Epidermal melanocyte (primary cell): ENCODE measurements around the gene VIPR2.
"Not testable (repeated sequence)": the region's sequence is repeated elsewhere in the genome, so short reads cannot be mapped to it uniquely, and the experiment has no call there.

Source experiments
- DNase-seq: peaks from one replicate; pipeline ENCODE4 v3.0.0; 2011; ENCODE audit warnings: low spot score; ENCODE audit not compliant: insufficient read length

VIPR2 gene

DNA sequence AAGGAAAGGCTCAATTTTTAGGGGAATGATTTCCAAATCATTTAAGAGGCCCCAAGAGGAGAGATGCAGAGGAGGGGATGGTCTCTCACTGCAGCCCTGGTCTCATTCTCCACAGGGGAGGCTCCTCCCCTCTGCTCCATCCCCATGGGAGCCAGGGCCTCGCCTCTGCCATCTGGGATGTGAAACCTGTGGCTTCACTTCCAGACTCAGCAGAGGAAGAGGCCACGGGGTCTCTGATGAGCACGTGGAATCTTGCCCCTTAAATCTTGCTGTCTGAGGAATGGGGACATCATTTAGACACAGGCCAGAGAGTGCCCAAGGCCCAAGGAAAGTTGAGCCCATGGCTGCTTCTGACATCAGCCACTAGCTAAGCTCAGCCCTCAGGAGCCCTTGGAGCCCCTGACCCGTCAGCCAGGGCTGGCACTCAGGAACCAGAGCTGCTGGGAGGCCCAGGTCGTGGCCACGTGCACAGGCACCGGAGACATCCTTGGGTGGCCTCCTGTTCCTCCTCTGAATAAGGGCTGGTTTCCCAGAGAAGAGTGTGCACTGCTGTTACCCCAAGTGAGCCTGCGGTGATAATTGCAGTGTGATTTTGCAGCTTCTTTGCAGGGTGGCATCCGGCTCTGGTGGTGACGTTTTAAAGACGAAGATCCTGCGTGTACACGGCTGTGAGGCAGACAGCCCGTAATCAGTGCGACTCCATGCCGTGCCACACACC is 50.5 kb downstream of the VIPR2 start:
- DNase-seq, result no peak

DNA sequence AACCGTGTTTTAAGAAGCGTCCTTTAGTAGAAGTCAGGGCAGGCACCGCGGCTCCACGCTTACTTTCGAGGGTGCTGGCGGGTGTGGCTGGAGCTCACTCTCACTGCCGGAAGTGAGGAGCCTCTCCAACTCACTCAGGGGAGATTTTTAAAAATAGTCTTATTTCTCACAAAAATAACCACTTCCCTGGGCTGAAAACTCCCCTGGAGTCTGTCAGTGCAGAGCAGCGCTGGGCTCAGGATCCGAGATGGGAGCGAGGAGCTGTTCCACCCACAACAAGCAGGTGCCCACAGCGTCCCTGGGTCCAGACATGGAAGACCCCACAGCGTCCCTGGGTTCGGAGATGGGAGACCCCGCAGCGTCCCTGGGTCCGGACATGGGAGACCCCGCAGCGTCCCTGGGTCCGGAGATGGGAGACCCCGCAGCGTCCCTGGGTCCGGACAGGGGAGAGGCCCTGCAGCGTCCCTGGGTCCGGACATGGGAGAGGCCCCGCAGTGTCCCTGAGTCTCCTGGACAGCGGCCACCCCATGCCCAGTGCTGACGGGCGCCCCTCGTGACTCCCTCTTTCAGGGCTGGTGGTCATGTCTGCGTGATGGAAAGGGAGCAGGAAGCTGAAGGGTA is 51.2 kb downstream of the VIPR2 start:
- no peak for DNase-seq

DNA sequence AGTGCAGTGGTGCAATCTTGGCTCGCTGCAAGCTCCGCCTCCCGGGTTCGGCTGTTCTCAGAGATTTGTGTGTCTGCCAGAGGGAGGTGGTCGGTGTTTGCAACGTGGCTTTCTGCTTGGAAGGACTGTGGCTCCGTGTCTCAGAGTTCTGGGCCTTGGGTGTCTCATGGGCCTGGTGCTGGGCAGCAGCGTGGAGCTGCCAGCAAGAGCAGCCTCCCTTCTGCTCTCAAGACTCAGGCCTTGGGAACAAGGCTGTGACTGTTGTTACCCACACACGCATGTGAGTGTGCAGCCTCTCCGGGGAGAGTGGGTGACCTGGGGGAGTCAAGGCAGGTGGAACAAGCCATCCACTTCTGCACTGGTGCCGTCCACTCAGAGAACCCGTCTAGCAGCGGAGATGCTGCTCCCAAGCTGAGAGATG is 52.0 kb downstream of the VIPR2 start:
- no peak for DNase-seq

DNA sequence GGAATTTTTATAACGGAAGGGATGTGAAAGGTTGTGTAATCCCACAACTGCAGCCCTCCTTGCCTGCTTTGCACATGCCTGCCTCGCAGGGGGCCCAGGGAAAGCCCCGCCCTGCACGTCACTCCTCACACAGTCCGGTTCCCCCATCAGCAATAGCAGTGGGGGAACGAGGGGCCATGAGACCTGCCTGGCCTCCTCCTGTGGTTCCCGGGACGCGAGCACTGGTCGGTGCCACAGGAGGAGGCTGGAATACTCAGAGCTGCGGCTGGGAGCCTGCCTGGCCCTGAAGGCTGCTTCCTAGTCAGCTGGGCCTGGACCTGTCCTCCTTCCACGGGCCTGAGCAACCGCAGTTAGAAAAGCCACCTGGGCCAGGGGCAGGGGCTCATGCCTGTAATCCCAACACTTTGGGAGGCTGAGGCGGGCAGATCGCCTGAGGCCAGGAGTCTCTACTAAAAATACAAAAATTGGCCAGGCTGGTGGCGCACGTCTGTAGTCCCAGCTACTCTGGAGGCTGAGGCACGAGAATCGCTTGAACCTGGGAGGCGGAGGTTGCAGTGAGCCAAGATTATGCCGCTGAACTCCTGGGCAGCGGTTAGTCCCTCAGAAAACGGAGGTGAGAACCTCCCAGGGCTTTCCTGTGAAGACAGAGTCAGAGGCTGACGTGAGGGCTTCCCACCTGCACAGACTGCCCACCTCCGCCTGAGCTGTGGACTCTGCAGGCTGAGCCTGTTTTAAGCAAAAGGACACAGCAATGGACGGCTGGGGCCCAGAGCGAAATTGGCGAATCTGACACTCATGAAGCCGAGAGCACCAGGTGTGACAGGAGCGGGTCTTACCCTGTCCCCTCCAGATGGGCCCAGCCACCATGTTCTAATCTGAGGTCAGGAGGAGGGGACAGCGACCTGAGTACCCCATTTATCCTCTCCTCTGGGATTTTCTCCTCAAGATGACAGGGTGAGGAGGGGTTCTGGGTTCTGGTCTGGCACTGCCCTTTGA is 52.9 kb downstream of the VIPR2 start:
- no peak for DNase-seq

DNA sequence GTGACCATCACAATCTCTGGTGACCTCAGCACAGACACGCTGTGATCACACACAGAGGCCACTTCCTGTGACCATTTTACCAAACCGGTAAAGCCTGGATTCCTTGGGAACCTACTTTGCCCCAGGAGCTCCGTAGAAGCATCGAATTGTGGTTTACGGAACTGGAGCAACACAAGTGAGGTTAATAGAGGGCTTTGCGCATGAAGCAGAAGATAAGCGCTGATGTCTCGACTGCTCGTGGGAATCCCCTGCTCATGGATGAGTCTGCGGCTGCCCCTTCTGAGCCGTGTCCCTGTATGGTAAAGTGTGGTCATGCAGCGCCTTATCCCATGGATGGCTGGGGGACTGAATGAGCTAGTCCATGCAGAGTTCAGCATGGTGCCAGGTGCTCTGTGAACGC is 53.6 kb downstream of the VIPR2 start:
- DNase-seq, result no peak

DNA sequence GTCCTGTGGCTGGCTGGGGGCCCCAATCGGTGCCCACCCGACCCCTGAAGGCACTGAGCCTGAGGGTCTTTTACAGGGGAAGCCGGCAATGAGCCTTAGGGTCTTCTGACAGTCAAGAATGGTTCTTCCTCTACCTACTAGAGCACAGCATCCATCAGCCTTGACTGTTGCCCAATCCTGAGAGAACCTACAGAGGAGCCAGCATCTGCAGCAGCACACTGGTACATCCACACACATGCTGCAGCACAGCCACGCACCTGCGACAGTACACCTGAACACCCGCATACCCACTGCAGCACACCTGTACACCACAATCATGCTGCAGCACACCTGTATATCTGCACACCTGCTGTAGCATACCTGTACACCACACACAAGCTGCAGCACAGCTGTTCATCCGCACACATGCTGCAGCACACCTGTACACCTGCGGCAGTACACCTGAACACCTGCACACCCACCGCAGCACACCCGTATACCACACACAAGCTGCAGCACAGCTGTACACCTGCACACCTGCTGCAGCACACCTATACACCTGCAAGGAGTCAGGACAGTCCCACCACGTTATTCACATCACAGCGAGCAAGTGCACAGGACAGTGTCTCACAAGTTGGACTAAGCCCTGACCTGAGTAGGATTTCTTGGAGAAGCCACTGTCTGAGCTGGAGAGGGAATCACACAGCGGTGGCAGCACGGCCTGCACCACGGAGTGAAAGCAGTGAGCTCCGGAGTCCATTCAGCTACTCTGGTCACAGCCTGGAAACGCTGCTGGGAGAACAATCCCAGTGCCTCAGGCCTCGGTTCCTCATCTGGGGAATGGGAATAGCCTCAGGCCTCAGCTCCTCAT is 56.4 kb downstream of the VIPR2 start:
- no peak for DNase-seq

DNA sequence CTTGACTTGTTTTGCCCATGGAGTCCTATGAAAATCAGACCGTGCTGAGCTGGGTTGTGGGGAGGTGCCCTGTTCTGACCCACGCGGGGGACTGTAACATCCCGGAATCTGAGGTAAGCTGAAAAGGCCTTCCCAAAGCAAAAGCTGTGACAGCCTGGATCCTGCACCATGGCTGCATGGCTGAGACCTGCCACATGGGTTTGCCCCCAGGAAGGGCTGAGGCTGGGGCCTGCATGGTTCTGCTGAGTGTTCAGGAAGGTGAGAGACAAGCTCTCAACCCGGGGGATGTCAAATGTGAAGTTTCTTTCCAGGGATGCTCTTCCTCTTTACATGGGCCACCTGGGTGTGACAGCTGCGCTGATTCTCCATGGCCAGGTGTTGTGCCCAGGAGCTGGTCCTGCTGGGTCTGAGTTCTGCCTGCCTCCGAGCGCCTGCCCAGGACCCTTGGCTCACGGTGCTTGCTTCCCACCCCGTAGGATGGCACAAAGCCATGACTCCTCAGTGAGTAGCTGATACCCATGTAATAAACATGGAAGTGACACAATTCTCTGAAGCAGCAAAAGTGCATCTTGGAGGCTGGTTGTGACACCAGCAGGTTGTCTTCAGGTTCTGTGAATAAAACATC is 58.3 kb downstream of the VIPR2 start:
- no peak for DNase-seq

DNA sequence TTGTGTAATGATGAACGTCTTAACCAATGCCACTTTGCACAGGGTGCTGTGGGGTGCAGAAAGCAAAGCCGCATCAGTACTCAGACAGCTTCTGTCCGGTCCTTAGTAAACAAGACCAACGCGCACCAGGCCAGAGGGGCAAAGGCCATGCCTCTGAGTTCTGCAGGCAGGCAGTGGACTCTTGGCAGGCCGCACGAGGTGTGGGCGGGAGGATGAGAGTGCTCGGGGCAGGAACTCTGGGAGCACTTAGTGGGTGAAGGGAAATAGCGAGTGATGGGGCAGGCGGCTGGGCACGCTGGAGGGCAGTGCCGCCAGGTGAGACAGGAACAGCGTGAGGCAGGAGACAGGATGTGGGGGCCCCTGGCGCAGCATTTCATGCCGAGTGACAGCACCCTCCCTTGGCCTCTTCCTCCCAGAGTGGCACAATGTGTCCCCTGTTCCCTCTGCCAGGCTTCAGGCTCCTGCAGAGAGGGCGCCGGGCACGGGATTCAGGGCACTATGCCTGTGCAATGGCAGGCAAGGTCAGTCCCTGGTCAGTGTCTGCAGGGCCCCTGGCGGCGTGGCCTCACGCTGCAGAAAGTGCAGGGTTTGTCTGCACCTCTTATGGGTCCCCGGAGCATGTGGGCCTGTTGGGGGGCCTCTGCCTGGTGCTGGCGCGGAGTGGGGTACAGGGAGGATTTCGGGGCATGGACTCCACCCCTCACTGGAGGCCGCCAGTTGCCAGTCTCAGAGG is 60.4 kb downstream of the VIPR2 start:
- DNase-seq, result no peak

DNA sequence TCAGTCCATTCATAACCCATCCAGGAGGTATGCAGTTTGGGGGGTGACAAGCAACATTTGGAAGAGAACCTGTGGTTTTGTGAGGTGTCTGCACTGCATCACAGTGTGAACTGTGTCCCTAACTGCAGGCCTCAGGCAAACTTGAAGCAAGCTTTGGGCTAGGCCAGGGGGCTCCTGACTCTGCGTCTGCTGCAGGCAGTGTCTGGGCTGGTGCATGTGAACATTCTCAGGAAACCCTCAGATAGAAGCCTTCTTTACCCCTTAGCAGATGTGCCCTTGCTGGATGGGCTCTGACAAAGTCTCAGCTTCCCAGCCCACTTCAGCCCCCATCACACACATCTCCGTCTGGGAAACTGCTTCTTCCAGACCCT is 61.0 kb downstream of the VIPR2 start:
- no peak for DNase-seq

DNA sequence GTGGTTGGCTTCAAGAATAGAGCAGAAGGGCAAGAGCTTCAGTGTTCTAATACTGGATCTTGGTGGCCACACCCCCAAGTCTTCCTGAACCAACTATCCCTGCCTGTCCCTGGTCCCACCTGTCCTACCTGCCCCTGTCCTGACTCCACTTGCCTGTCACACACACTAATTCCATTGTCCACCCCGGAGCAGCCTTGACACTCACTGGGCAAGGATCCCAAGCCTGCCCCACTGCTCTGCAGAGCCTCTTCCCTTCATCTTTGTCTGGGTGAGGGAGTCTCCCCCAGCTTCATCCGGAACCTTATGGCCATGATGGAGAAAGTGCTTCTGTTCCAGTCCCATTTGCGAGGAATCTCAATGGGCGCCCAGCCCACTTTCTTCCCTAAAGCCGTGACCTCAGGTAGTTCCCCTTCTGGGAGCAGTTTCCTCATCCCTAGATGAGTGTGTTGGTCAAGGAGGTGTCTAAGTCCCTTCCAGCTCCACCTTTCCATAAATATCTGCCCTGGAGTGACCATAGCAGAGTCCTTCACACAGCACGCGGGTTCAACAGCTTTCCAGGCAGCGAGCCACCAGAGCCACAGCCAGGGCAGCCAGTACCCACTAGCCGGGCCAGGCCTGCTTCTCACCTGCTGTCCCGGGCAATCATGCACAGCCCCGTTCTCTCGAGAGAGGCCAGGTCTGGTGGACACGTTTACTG is 61.5 kb downstream of the VIPR2 start:
- DNase-seq, result no peak

DNA sequence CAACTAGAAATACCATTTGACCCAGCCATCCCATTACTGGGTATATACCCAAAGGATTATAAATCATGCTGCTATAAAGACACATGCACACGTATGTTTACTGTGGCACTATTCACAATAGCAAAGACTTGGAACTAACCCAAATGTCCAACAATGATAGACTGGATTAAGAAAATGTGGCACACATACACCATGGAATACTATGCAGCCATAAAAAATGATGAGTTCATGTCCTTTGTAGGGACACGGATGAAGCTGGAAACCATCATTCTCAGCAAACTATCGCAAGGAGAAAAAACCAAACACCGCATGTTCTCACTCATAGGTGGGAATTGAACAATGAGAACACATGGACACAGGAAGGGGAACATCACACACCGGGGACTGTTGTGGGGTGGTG is 62.6 kb downstream of the VIPR2 start:
- not testable (repeated sequence) for DNase-seq

DNA sequence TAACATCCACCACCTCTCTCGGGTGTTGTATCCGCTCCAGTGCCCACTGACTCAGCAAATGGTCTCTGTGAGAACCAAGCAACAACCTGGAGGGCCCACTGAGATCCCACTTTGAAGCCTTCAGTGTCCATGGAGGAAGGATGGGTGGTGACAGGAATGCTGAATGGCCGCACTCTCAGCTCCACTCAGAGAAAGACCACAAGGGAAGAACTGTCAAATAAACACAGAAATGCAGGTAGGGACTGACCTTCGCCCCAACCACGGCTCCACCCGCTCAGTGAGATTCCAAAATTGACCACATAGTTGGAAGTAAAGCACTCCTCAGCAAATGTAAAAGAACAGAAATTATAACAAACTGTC is 65.8 kb downstream of the VIPR2 start:
- DNase-seq, result no peak

DNA sequence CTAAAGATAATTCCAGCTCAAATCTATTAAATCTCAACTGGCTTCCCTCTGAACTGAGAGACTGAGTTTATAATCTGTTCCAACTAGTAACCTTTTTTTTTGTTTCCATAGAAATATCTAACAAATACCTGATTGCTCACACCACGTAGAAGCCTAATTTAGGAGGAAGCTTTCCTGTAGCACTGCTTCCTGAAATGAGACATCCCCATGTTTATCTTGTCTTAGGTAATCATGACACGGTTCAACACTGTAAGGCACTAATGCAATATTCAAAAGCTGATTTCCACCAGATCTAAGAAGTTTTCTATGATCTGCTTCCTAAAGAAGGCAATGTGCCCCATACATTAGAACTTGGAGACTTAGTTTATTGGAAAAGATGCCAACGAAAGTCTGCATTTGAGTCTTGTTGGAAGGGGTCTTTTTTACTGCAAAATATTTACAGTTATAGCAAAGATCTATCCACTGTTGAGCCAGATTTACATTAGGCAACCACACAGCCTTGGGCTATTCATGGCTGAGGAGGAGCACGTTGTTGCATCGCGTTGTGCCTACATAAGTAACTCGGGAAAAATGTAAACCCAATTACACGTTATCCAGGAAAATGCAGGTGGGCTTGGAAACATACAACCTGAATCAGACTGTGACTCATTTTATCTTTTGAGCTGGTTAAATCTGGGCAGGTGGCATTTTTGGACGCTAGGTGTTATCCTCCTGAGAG is 66.3 kb downstream of the VIPR2 start:
- DNase-seq, result no peak

DNA sequence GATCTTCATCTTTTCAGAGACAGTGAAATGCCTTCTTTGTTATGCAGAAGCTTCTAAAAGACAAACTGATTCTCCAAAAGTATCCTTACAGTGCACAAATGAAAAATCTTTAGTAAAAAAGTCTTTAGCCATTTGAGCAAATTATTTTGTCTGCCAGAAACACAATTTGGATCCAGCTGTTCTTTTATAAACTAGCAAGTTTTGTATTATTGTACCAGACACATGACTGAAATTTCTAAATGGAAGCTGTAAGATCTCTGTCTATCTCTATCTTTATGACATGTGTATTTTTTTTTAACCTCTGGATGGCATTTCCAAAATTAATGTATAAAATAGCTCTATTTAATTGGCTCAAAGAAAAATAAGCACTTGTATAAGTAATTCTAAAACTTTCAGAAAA is 68.3 kb downstream of the VIPR2 start:
- DNase-seq, result no peak

DNA sequence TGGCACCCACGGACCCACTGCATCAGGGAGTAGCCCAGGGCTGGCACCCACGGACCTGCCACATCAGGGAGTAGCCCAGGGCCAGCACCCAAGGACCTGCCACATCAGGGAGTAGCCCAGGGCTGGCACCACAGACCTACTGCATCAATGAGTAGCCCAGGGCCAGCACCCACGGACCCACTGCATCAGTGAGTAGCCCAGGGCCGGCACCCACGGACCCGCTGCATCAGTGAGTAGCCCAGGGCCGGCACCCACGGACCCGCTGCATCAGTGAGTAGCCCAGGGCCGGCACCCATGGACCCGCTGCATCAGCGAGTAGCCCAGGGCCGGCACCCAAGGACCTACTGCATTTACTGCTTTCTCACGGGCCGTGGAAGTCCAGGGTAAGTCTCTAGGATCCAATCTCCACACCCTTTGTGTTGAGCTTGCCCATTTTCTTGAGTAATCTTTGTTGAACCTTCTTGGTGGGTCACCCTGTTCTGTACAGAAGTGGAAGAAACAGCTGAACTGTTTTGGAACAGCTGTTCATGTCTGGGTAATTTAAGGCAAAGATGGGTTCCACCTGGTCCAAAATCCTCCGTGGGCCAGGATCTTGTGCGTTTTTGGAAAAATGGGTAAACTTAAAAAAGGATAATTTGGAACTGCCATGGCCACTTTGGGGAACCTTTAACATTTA is 69.0 kb downstream of the VIPR2 start:
- no peak for DNase-seq

DNA sequence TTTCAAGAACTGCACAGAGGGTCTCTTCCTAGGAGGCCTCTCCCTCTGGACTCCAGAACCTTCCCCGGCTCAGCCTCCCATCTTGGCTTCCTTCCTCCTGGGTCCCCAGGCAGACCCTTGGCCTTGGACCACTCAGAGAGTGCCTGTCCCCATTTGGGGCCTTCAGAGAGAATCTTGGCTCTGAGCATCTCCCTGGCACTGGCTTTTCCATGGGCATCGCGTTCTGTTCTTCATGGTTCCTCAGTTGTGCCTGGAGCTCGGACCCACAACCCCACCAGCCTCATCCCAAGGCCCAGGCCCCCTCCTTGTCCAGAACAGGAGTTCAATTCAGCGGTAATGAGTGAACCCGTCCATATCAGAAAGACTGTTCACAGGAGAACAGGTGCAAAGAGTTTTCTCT is 73.4 kb downstream of the VIPR2 start:
- DNase-seq, result no peak

DNA sequence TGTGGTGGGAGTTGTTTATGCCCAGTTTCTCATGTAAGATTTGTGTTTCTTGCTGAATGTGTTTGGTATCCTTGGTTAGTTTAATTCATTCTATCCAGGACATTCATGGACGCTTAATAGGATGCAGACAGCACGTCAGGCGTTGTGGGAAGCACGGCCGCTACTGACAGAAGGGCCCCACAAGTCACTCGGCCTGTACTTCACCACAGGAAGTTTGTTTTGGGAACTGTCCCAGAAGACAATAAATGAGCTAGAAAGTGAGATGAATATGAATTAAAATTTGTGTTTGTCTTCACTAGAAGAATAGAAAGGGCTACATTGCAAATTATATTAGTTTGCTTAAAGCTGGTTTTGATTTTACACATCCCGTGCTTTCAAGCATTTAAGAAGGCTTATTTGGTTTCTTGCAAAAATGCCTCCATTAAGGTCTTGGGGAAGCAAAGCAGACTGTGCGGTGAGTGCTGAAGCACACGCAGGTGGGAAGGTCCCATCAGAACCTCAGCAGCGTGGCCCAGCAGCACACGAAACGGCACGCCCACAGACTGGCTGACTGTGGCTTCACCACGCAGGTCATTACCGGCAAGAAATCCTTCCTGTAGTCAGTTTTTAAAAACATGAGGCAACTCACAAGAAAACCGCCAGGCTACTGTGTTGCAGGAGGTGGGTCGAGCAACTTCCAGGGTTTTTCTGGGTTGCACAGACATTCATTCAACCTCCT is 74.1 kb downstream of the VIPR2 start:
- no peak for DNase-seq
